ENCODE results near the gene RER1. TPM values are rescaled to one million over a fixed set of nuclear protein-coding genes. Genes with fewer than 3 reads are reported as not detected.

The RER1 gene
- total RNA-seq, 4 donors from 2014 or later = 51.1 to 60.5 (median 55.4) TPM

- in situ Hi-C loops (cut with MboI; ENCODE audit: low sequenced_read_pairs in 4 of 4) = loop anchor here in 1 of 4 donors (10.0 kb wide), 1 partner anchor 189 kb away; the partner anchor contains the start of gene FAAP20
- DNase-seq = no peak
These were observed 7.3 kb upstream of the RER1 start for GRCh38 chr1:2384130-2384860.

GRCh38 chr1:2384941-2385481, 6.6 kb upstream of the RER1 start:
- intact Hi-C loops (cut with DNase I; ENCODE audit: low total_unique reads) (loop anchor here (5.0 kb wide), 2 partner anchors 68 to 253 kb away; no protein-coding TSS in a partner anchor), in situ Hi-C loops (cut with MboI; ENCODE audit: low sequenced_read_pairs in 4 of 4) (loop anchor here in 2 of 4 donors (5.0 to 10.0 kb wide), 2 partner anchors 188 to 190 kb away; partner anchors contain the start of gene FAAP20 (in 1 of the 2))
- no peak for ATAC-seq
- no peak for DNase-seq
- peaks cover 1 to 6% of the 10 kb centered on the region in 2 donors for H3K4me1 ChIP-seq
- peak overlapping the region; percentile 29 to 66 (median 52) for H3K27ac ChIP-seq
- H3K4me3 ChIP-seq = no peak overlapping the region
- no peaks in the 10 kb centered on the region for H3K9me3 ChIP-seq
- no peaks in the 10 kb centered on the region for H3K36me3 ChIP-seq
- H3K27me3 ChIP-seq = no peaks in the 10 kb centered on the region
- TF ChIP-seq CTCF (IDR thresholded peaks at IDR 0.05 in 4 of 5, conservative IDR thresholded peaks at IDR 0.05 in 1 of 5) (no peak), POLR2A (IDR thresholded peaks at IDR 0.05) (no peak)

More at GRCh38 chr1:2384130-2384860, 7.3 kb upstream of the RER1 start:
- Histone ChIP-seq H3K36me3 (no peaks in the 10 kb centered on the region), H3K27ac (peak overlapping the region; percentile 25 to 66 (median 52)), H3K4me3 (no peak overlapping the region), H3K27me3 (no peaks in the 10 kb centered on the region), H3K4me1 (peaks cover 0 to 5% of the 10 kb centered on the region in 2 donors), H3K9me3 (no peaks in the 10 kb centered on the region)
- TF ChIP-seq CTCF (IDR thresholded peaks at IDR 0.05 in 4 of 5, conservative IDR thresholded peaks at IDR 0.05 in 1 of 5) (no peak), POLR2A (IDR thresholded peaks at IDR 0.05) (no peak)
- intact Hi-C loops (cut with DNase I; ENCODE audit: low total_unique reads) = loop anchor here (5.0 kb wide), 2 partner anchors 67 to 252 kb away; no protein-coding TSS in a partner anchor
- ATAC-seq = no peak

- in situ Hi-C loops (cut with MboI; ENCODE audit: low sequenced_read_pairs in 4 of 4) (loop anchor here in 2 of 4 donors (5.0 to 10.0 kb wide), 2 partner anchors 188 to 191 kb away; partner anchors contain the start of gene FAAP20 (in 1 of the 2)), intact Hi-C loops (cut with DNase I; ENCODE audit: low total_unique reads) (no loop called here)
- TF ChIP-seq CTCF (IDR thresholded peaks at IDR 0.05 in 4 of 5, conservative IDR thresholded peaks at IDR 0.05 in 1 of 5) (no peak), POLR2A (IDR thresholded peaks at IDR 0.05) (no peak)
- peak overlapping the region; percentile 29 to 66 (median 52) for H3K27ac ChIP-seq
- H3K4me3 ChIP-seq = no peak overlapping the region
- ATAC-seq = no peak
- no peaks in the 10 kb centered on the region for H3K9me3 ChIP-seq
- H3K4me1 ChIP-seq = peaks cover 9 to 13% of the 10 kb centered on the region in 2 donors
- no peak for DNase-seq
- no peaks in the 10 kb centered on the region for H3K27me3 ChIP-seq
- H3K36me3 ChIP-seq = no peaks in the 10 kb centered on the region
These were observed 5.9 kb upstream of the RER1 start for GRCh38 chr1:2385606-2386280.

GRCh38 chr1:2386636-2387611, 4.7 kb upstream of the RER1 start:
- in situ Hi-C loops (cut with MboI; ENCODE audit: low sequenced_read_pairs in 4 of 4) = loop anchor here in 2 of 4 donors (5.0 to 10.0 kb wide), 2 partner anchors 190 to 192 kb away; partner anchors contain the start of gene FAAP20 (in 1 of the 2)
- no peaks in the 10 kb centered on the region for H3K36me3 ChIP-seq
- TF ChIP-seq CTCF (IDR thresholded peaks at IDR 0.05 in 4 of 5, conservative IDR thresholded peaks at IDR 0.05 in 1 of 5) (no peak), POLR2A (IDR thresholded peaks at IDR 0.05) (no peak)
- peaks cover 11 to 13% of the 10 kb centered on the region in 2 donors for H3K4me1 ChIP-seq
- DNase-seq = no peak
- no peaks in the 10 kb centered on the region for H3K27me3 ChIP-seq
- no peak overlapping the region for H3K4me3 ChIP-seq
- H3K27ac ChIP-seq = peak overlapping the region; percentile 15 to 46 (median 30)
- ATAC-seq = no peak
- intact Hi-C loops (cut with DNase I; ENCODE audit: low total_unique reads) = no loop called here
- H3K9me3 ChIP-seq = no peaks in the 10 kb centered on the region

Data from gastrocnemius medialis (tissue), 4 donors.